Measurements from ENCODE around the gene CBFA2T2. TPM values are rescaled to one million over a fixed set of nuclear protein-coding genes. Genes with fewer than 3 reads are reported as not detected.

CBFA2T2 gene
- total RNA-seq, 3 donors from 2014 or later, result 28.5 to 37.4 (median 30.3) TPM

GRCh38 chr20:33636776-33637175 is 146.9 kb downstream of the CBFA2T2 start:
- DNase-seq, result no peak
- Histone ChIP-seq H3K4me3 (no peak overlapping the region), H3K36me3 (ENCODE audit: low read depth) (no peaks in the 10 kb centered on the region), H3K9me3 (no peaks in the 10 kb centered on the region), H3K4me1 (ENCODE audit: low read depth) (no peaks in the 10 kb centered on the region)
- intact Hi-C loops (cut with DNase I, micrococcal nuclease), result no loop called here
- ATAC-seq, result no peak
- TF ChIP-seq, protein P1, sequence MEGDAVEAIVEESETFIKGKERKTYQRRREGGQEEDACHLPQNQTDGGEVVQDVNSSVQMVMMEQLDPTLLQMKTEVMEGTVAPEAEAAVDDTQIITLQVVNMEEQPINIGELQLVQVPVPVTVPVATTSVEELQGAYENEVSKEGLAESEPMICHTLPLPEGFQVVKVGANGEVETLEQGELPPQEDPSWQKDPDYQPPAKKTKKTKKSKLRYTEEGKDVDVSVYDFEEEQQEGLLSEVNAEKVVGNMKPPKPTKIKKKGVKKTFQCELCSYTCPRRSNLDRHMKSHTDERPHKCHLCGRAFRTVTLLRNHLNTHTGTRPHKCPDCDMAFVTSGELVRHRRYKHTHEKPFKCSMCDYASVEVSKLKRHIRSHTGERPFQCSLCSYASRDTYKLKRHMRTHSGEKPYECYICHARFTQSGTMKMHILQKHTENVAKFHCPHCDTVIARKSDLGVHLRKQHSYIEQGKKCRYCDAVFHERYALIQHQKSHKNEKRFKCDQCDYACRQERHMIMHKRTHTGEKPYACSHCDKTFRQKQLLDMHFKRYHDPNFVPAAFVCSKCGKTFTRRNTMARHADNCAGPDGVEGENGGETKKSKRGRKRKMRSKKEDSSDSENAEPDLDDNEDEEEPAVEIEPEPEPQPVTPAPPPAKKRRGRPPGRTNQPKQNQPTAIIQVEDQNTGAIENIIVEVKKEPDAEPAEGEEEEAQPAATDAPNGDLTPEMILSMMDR (IDR thresholded peaks at IDR 0.05), result no peak

DNA sequence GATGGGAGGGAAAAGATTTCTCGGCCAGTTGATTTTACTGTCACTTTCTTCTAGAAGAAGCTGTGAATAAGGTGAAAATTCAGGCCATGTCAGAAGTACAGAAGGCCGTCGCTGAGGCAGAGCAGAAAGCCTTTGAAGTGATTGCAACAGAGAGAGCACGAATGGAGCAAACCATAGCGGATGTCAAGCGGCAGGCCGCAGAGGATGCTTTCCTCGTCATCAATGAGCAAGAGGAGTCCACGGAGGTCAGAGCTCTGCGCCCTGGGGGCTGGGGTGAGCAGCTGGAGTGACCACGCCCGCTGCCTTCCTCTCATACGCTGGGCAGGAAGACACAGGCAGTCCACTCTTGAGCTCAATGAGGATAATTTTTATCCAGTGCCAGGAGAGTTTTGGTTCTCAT is 150.4 kb downstream of the CBFA2T2 start:
- Histone ChIP-seq H3K36me3 (ENCODE audit: low read depth) (peaks cover 5% of the 10 kb centered on the region), H3K4me3 (no peak overlapping the region), H3K4me1 (ENCODE audit: low read depth) (no peaks in the 10 kb centered on the region), H3K9me3 (no peaks in the 10 kb centered on the region)
- TF ChIP-seq, protein P1 (IDR thresholded peaks at IDR 0.05), result no peak
- ATAC-seq (no peak), DNase-seq (no peak)
- intact Hi-C loops (cut with DNase I, micrococcal nuclease), result no loop called here

- Histone ChIP-seq H3K36me3 (ENCODE audit: low read depth) (peaks cover 5% of the 10 kb centered on the region), H3K4me3 (no peak overlapping the region), H3K9me3 (no peaks in the 10 kb centered on the region), H3K4me1 (ENCODE audit: low read depth) (peaks cover 9% of the 10 kb centered on the region)
- DNase-seq (no peak), ATAC-seq (no peak)
- intact Hi-C loops (cut with DNase I, micrococcal nuclease), result no loop called here
- TF ChIP-seq, protein P1 (IDR thresholded peaks at IDR 0.05), result no peak
These were observed 154.6 kb downstream of the CBFA2T2 start for GRCh38 chr20:33644313-33645071.

DNA sequence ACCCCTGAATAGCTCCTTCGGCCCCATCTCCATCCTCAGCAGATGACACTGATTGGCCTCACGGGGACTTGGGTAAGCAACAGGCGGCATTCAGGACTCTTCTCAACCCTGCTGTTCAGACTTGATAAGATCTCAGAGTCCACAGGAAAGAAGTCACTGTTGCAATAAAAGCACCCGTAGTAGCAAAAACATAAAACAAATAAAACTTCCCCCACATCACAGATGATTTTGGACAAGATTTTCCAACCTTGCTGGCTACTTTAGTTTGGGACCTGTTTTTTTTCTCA is 155.1 kb downstream of the CBFA2T2 start:
- ATAC-seq, result no peak
- intact Hi-C loops (cut with DNase I, micrococcal nuclease), result no loop called here
- peaks cover 5% of the 10 kb centered on the region for H3K36me3 ChIP-seq (ENCODE audit: low read depth)

DNA sequence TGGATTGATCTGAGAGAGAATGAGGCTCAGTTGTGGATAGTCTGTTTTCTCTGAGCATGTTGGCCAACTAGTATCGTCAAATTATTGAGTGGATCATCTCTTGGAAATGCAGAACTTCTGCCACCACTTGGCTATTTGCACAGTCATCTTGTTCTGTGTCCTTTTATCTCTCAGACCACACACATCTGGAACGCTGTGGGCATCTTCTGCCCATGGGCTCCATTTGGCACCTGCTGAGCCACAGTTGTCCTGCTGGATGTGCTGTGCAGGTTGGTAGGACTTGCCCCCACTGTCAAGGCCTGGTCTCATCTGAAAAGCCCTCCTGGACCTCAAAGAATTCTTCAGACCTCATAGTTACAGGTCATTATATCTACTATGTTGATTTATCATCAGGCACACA is 155.5 kb downstream of the CBFA2T2 start:
- TF ChIP-seq, protein P1 (IDR thresholded peaks at IDR 0.05), result no peak

More for the DNA sequence above, 155.1 kb downstream of the CBFA2T2 start:
- peaks cover 11% of the 10 kb centered on the region for H3K4me1 ChIP-seq (ENCODE audit: low read depth)
- no peak overlapping the region for H3K4me3 ChIP-seq
- no peak for DNase-seq
- TF ChIP-seq, protein P1 (IDR thresholded peaks at IDR 0.05), result no peak
- H3K9me3 ChIP-seq, result no peaks in the 10 kb centered on the region

More for the DNA sequence above, 155.5 kb downstream of the CBFA2T2 start:
- Histone ChIP-seq H3K4me3 (no peak overlapping the region), H3K9me3 (no peaks in the 10 kb centered on the region), H3K36me3 (ENCODE audit: low read depth) (peaks cover 5% of the 10 kb centered on the region), H3K4me1 (ENCODE audit: low read depth) (peaks cover 11% of the 10 kb centered on the region)
- no peak for ATAC-seq
- intact Hi-C loops (cut with DNase I, micrococcal nuclease), result no loop called here
- no peak for DNase-seq

All from mucosa of descending colon (tissue), 3 donors.